Chondrocyte (in vitro differentiated cells): ENCODE measurements around the gene ADAM8. TPM values are rescaled to one million over a fixed set of nuclear protein-coding genes. Genes with fewer than 3 reads are reported as not detected.

ENCODE experiments used
- DNase-seq: peaks from one replicate; pipeline ENCODE4 v3.0.0; 2021; ENCODE audit warnings: mixed read lengths, low spot score
- H3K27ac Mint-ChIP-seq: one replicate; pipeline ENCODE4 v1.8.0; 2021; ENCODE audit warnings: mild to moderate bottlenecking, moderate library complexity, mixed read lengths; ENCODE audit not compliant: unreplicated experiment
- H3K27me3 Mint-ChIP-seq: 2 replicates; pipeline ENCODE4 v1.8.0; 2021; ENCODE audit warnings: low read depth, mixed read lengths
- H3K36me3 Mint-ChIP-seq: 2 replicates; pipeline ENCODE4 v1.8.0; 2021; ENCODE audit warnings: low read depth, mixed read lengths
- H3K4me1 Mint-ChIP-seq: 2 replicates; pipeline ENCODE4 v1.8.0; 2021; ENCODE audit warnings: low read depth, mild to moderate bottlenecking, mixed read lengths
- H3K4me3 Mint-ChIP-seq: one replicate; pipeline ENCODE4 v1.8.0; 2021; ENCODE audit warnings: mild to moderate bottlenecking, moderate library complexity, mixed read lengths; ENCODE audit not compliant: unreplicated experiment
- H3K9me3 Mint-ChIP-seq: 2 replicates; pipeline ENCODE4 v1.8.0; 2021; ENCODE audit warnings: low read depth, mixed read lengths
- CTCF ChIP-seq: fragments of 200-600 bp; sonication (generic); IDR thresholded peaks from 2 replicates; pipeline ENCODE4 v1.5.0; 2021; ENCODE audit warnings: antibody characterized with exemption, mild to moderate bottlenecking, moderate library complexity
- total RNA-seq: library from RNA; stranded (reverse); gene quantifications from 3 replicates; pipeline ENCODE4 v1.2.1, GENCODE V29; 2021

The ADAM8 gene
- total RNA-seq, 1 donor from 2014 or later = 1.3 TPM

- Mint-ChIP-seq H3K9me3 (no peaks in the 10 kb centered on the region), H3K36me3 (no peaks in the 10 kb centered on the region), H3K4me3 (no peak overlapping the region), H3K4me1 (peaks cover 3% of the 10 kb centered on the region), H3K27ac (no peak overlapping the region), H3K27me3 (peaks cover 56% of the 10 kb centered on the region)
- TF ChIP-seq CTCF = no peak
- no peak for DNase-seq
Observed at GRCh38 chr10:133231946-133232574, 44.6 kb downstream of the ADAM8 start.

- Mint-ChIP-seq H3K27ac (no peak overlapping the region), H3K9me3 (no peaks in the 10 kb centered on the region)
Observed at GRCh38 chr10:133231244-133231945, 45.3 kb downstream of the ADAM8 start.

GRCh38 chr10:133230387-133231195, 46.1 kb downstream of the ADAM8 start:
- no peak overlapping the region for H3K27ac Mint-ChIP-seq
- H3K9me3 Mint-ChIP-seq = no peaks in the 10 kb centered on the region
- H3K27me3 Mint-ChIP-seq = peaks cover 63% of the 10 kb centered on the region
- no peak overlapping the region for H3K4me3 Mint-ChIP-seq
- H3K36me3 Mint-ChIP-seq = no peaks in the 10 kb centered on the region
- DNase-seq = no peak
- peaks cover 13% of the 10 kb centered on the region for H3K4me1 Mint-ChIP-seq
- TF ChIP-seq CTCF = no peak

More at GRCh38 chr10:133231244-133231945, 45.3 kb downstream of the ADAM8 start:
- peaks cover 61% of the 10 kb centered on the region for H3K27me3 Mint-ChIP-seq
- DNase-seq = no peak
- H3K36me3 Mint-ChIP-seq = no peaks in the 10 kb centered on the region
- TF ChIP-seq CTCF = no peak
- H3K4me3 Mint-ChIP-seq = no peak overlapping the region
- H3K4me1 Mint-ChIP-seq = peaks cover 5% of the 10 kb centered on the region

- no peak for DNase-seq
- Mint-ChIP-seq H3K4me1 (peaks cover 15% of the 10 kb centered on the region), H3K9me3 (no peaks in the 10 kb centered on the region), H3K36me3 (no peaks in the 10 kb centered on the region), H3K4me3 (no peak within 1 kb of the TSS), H3K27ac (no peak within 1 kb of the TSS), H3K27me3 (peaks cover 62% of the 10 kb centered on the region)
- TF ChIP-seq CTCF = no peak
Observed at GRCh38 chr10:133230044-133230361, 46.7 kb downstream of the ADAM8 start, which contains the start of gene UTF1. Gene UTF1, plus strand, starts transcription at chr10:133230217. Its CDS starts 72 bp downstream, at chr10:133230289.

- no peak overlapping the region for H3K4me3 Mint-ChIP-seq
- no peak overlapping the region for H3K27ac Mint-ChIP-seq
- no peaks in the 10 kb centered on the region for H3K36me3 Mint-ChIP-seq
- TF ChIP-seq CTCF = no peak
- H3K9me3 Mint-ChIP-seq = no peaks in the 10 kb centered on the region
- no peak for DNase-seq
- H3K4me1 Mint-ChIP-seq = peaks cover 15% of the 10 kb centered on the region
- peaks cover 60% of the 10 kb centered on the region for H3K27me3 Mint-ChIP-seq
Observed at GRCh38 chr10:133229265-133230043, 47.2 kb downstream of the ADAM8 start.
